PC-9 (cell line): ENCODE results near the gene VTCN1. TPM values are rescaled to one million over a fixed set of nuclear protein-coding genes. Genes with fewer than 3 reads are reported as not detected.
A peak's percentile ranks its signal among the peaks of the same experiment; 100 is the strongest.
"Not testable (repeated sequence)": the region's sequence is repeated elsewhere in the genome, so short reads cannot be mapped to it uniquely, and the experiment has no call there.

ENCODE experiments used
- Bru-seq: library from RNA; stranded (reverse); fragments of 400-500 nt; gene quantifications from one replicate; lab custom pipeline; 2021; lab: Mats Ljungman, UMichigan
- BruChase-seq, 2 experiments: library from RNA; stranded (reverse); fragments of 400-500 nt; gene quantifications; one replicate each; lab custom pipeline; 2021; lab: Mats Ljungman, UMichigan
- BruUV-seq: library from RNA; stranded (reverse); fragments of 400-500 nt; replicated peaks from 2 replicates; lab custom pipeline; 2021; lab: Mats Ljungman, UMichigan
- CTCF ChIA-PET: fragments of 300-600 bp; sonication (Branson Sonifier 250); formaldehyde crosslinking; loops from one replicate; lab custom pipeline; 2022; ENCODE audit warnings: antibody characterized with exemption; lab: Charles Lee
- POLR2A ChIA-PET: fragments of 300-600 bp; sonication (Branson Sonifier 250); formaldehyde crosslinking; loops from one replicate; lab custom pipeline; 2022; ENCODE audit warnings: antibody characterized with exemption; ENCODE audit not compliant: unreplicated experiment; lab: Charles Lee
- DNase-seq, 2 experiments: peaks; one replicate each; pipeline versions ENCODE4 v3.0.0 to v3.0.0-alpha.2; 2015 to 2022; ENCODE audit warnings: mixed read lengths in 1 of 2
- H2AFZ ChIP-seq: fragments of 200-600 bp; sonication (generic); 2 replicates; pipeline ENCODE4 v1.8.1; 2017; ENCODE audit warnings: antibody characterized with exemption
- H3F3A ChIP-seq: fragments of 200-600 bp; sonication (generic); 2 replicates; pipeline ENCODE4 v1.8.1; 2017; ENCODE audit warnings: antibody characterized with exemption, mild to moderate bottlenecking, low read depth; ENCODE audit not compliant: insufficient read depth
- H3K27ac ChIP-seq: fragments of 200-600 bp; sonication (generic); 2 replicates; pipeline ENCODE4 v1.6.1; 2016; ENCODE audit warnings: mixed run types
- H3K27me3 ChIP-seq: fragments of 200-600 bp; sonication (generic); 2 replicates; pipeline ENCODE4 v1.6.1; 2016; ENCODE audit warnings: low read depth, mixed run types; ENCODE audit not compliant: insufficient read depth
- H3K36me3 ChIP-seq: fragments of 200-600 bp; sonication (generic); 2 replicates; pipeline ENCODE4 v1.6.1; 2016; ENCODE audit warnings: low read depth, mixed run types
- H3K4me1 ChIP-seq: fragments of 200-600 bp; sonication (generic); replicated peaks from 2 replicates; pipeline ENCODE4 v1.6.1; 2016; ENCODE audit warnings: mixed run types; ENCODE audit not compliant: insufficient read depth
- H3K4me2 ChIP-seq: fragments of 200-600 bp; sonication (generic); 2 replicates; pipeline ENCODE4 v1.6.1; 2017; ENCODE audit warnings: mixed run types
- H3K4me3 ChIP-seq: fragments of 200-600 bp; sonication (generic); 2 replicates; pipeline ENCODE4 v1.6.1; 2016; ENCODE audit warnings: mixed run types
- H3K79me2 ChIP-seq: fragments of 200-600 bp; sonication (generic); 2 replicates; pipeline ENCODE4 v1.6.1; 2017; ENCODE audit warnings: low read depth, mixed run types
- H3K9me2 ChIP-seq: fragments of 200-600 bp; sonication (generic); 2 replicates; pipeline ENCODE4 v1.8.1; 2017; ENCODE audit warnings: mild to moderate bottlenecking; ENCODE audit not compliant: insufficient read depth
- H3K9me3 ChIP-seq: fragments of 200-600 bp; sonication (generic); 2 replicates; pipeline ENCODE4 v1.8.1; 2016; ENCODE audit warnings: low read depth; ENCODE audit not compliant: insufficient read depth
- H4K20me1 ChIP-seq: fragments of 200-600 bp; sonication (generic); 2 replicates; pipeline ENCODE4 v1.8.1; 2017; ENCODE audit not compliant: insufficient read depth
- EZH2 ChIP-seq: fragments of 200-600 bp; sonication (generic); IDR thresholded peaks from 2 replicates; pipeline ENCODE4 v1.8.0; 2017; ENCODE audit warnings: antibody characterized with exemption, low read depth
- intact Hi-C: fragments of 100-400 bp; cut with micrococcal nuclease; formaldehyde crosslinking; loops from one replicate; pipeline ENCODE4 v1.10.0; 2022; ENCODE audit not compliant: unreplicated experiment
- long read RNA-seq: library from polyadenylated mRNA; stranded (forward); transcript quantifications from one replicate; pipeline ENCODE4 v2.0.0, GENCODE V29; 2022
- total RNA-seq: library from RNA; stranded (reverse); gene quantifications from 2 replicates; pipeline ENCODE4 v1.2.3, GENCODE V29; 2021
- TF ChIP-seq, protein P1 (sequence below): fragments of 200-600 bp; sonication (generic); conservative IDR thresholded peaks from 2 replicates; pipeline ENCODE4 v1.6.1; 2017; ENCODE audit warnings: mixed run types, antibody characterized with exemption, mild to moderate bottlenecking, moderate library complexity

VTCN1 gene, protein sequence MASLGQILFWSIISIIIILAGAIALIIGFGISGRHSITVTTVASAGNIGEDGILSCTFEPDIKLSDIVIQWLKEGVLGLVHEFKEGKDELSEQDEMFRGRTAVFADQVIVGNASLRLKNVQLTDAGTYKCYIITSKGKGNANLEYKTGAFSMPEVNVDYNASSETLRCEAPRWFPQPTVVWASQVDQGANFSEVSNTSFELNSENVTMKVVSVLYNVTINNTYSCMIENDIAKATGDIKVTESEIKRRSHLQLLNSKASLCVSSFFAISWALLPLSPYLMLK
- total RNA-seq (3.6 and 5.0 TPM in 2 replicates), Bru-seq, nascent RNA (percentile 39 among the genes with signal in this experiment), BruChase-seq, experiment 1, labeled RNA remaining after a 2-hour chase (percentile 46 among the genes with signal in this experiment), BruChase-seq, experiment 2, labeled RNA remaining after a 6-hour chase (percentile 34 among the genes with signal in this experiment)
- long read RNA-seq, transcript VTCN1-203 (6 exons, 2,612 nt): major isoform, 8 of 13 reads
- long read RNA-seq, partial matches to known transcripts: 3 of 13 reads
- long read RNA-seq, other reads (novel, unspliced or antisense): 1 of 13 reads

DNA sequence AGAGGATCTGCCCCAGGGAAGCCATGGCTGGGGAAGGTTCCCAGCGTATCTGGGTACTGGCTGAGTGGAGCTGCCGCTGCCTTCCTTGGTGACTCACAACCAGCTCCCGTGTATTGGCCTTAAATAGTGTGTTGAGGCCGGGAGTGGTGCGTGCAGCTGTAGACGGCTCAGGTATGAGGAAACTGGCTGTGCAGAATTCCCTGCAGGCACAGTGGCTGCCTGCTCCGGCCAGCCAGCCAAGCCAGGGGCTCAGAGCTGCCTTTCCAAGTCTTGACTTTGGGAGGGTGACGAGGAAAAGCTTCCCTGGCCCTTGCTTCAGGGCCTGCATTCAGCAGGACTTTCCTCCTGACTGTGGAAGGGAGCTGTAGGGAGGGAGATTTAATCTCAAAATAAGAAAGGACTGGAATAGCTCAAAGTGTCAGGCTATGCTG lies at the start of gene VTCN1:
VTCN1 (minus strand) TSS at position 97 of the 431 bp plus-strand sequence; CDS start at position 25, 72 bp downstream.
- intact Hi-C loops: loop anchor here (1.0 to 2.0 kb wide), 2 partner anchors 60 to 64 kb away; no protein-coding TSS in a partner anchor
- Histone ChIP-seq H3K4me2 (peak within 1 kb of the TSS; percentile 71), H3K9me2 (no peaks in the 10 kb centered on the region), H3K27ac (peak within 1 kb of the TSS; percentile 64), H3K36me3 (no peaks in the 10 kb centered on the region), H3K9me3 (no peaks in the 10 kb centered on the region), H3F3A (peaks cover 9% of the 10 kb centered on the region; the same call in 1 of the 2 replicates), H4K20me1 (no peaks in the 10 kb centered on the region), H2AFZ (no peak within 1 kb of the TSS), H3K4me3 (peak within 1 kb of the TSS; percentile 22; the same call in 1 of the 2 replicates), H3K4me1 (peaks cover 35% of the 10 kb centered on the region), H3K27me3 (no peaks in the 10 kb centered on the region), H3K79me2 (no peaks in the 10 kb centered on the region)
- TF ChIP-seq EZH2: no peak
- TF ChIP-seq, protein P1, sequence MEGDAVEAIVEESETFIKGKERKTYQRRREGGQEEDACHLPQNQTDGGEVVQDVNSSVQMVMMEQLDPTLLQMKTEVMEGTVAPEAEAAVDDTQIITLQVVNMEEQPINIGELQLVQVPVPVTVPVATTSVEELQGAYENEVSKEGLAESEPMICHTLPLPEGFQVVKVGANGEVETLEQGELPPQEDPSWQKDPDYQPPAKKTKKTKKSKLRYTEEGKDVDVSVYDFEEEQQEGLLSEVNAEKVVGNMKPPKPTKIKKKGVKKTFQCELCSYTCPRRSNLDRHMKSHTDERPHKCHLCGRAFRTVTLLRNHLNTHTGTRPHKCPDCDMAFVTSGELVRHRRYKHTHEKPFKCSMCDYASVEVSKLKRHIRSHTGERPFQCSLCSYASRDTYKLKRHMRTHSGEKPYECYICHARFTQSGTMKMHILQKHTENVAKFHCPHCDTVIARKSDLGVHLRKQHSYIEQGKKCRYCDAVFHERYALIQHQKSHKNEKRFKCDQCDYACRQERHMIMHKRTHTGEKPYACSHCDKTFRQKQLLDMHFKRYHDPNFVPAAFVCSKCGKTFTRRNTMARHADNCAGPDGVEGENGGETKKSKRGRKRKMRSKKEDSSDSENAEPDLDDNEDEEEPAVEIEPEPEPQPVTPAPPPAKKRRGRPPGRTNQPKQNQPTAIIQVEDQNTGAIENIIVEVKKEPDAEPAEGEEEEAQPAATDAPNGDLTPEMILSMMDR: no peak
- ChIA-PET POLR2A (interaction anchor here (0.5 to 1.1 kb wide), 6 partner anchors 24 to 446 kb away, joined by 3 to 7 read pairs (median 4); partner anchors contain the start of gene MAN1A2), CTCF (interaction anchor here (0.7 to 1.1 kb wide), 2 partner anchors 74 to 140 kb away, joined by 3 read pairs; no protein-coding TSS in a partner anchor)
- BruUV-seq: no TSS peak
- peak; percentile 91 to 98 for DNase-seq

DNA sequence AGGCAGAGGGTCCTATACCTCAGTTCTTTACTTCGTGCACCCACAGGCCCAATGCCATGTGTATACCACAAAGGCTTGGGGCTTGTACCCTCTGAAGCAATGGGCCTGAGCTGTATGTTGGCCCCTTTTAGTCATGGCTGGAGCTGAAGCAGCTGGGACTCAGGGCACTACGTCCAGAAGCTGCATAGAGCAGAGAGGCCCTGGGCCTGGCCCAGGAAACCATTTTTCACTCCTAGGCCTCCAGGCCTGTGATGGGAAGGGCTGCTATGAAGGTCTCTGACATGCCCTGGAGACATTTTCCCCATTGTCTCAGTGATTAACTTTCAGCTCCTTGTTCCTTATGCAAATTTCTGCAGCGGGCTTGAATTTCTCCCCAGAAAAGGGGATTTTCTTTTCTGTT lies 48.1 kb upstream of the VTCN1 start:
- ChIA-PET CTCF (no interaction called here), POLR2A (no interaction called here)
- no peaks in the 10 kb centered on the region for H3K4me1 ChIP-seq
- no TSS peak for BruUV-seq
- DNase-seq: no peak
- no peaks in the 10 kb centered on the region for H3K79me2 ChIP-seq
- no peaks in the 10 kb centered on the region for H3F3A ChIP-seq
- intact Hi-C loops: no loop called here
- no peaks in the 10 kb centered on the region for H3K9me2 ChIP-seq
- no peaks in the 10 kb centered on the region for H3K9me3 ChIP-seq
- no peak overlapping the region for H2AFZ ChIP-seq
- no peak overlapping the region for H3K4me2 ChIP-seq
- no peak overlapping the region for H3K27ac ChIP-seq
- TF ChIP-seq, protein P1: no peak
- no peak for TF ChIP-seq EZH2
- H3K4me3 ChIP-seq: no peak overlapping the region
- H3K27me3 ChIP-seq: no peaks in the 10 kb centered on the region
- H4K20me1 ChIP-seq: no peaks in the 10 kb centered on the region
- no peaks in the 10 kb centered on the region for H3K36me3 ChIP-seq

DNA sequence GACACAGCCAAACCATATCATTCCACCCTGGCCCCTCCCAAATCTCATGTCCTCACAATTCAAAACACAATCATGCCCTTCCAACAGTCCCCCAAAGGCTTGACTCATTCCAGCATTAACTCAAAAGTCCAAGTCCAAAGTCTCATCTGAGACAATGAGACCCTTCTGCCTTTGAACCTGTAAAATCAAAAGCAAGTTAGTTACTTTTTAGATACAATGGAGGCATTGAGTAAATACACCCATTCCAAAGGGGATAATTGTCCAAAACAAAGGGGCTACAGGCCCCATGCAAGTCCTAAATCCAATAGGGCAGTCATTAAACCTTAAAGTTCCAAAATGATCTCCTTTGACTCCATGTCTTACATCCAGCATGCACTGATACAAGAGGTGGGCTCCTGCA lies 47.3 kb upstream of the VTCN1 start:
- H3K9me3 ChIP-seq, H3K4me3 ChIP-seq, H3K27me3 ChIP-seq, DNase-seq, H3K79me2 ChIP-seq, H2AFZ ChIP-seq, H3K9me2 ChIP-seq, H3K36me3 ChIP-seq, H3K4me2 ChIP-seq, H3F3A ChIP-seq, BruUV-seq, CTCF ChIA-PET, H4K20me1 ChIP-seq, H3K4me1 ChIP-seq, POLR2A ChIA-PET, intact Hi-C loops, H3K27ac ChIP-seq: not testable (repeated sequence)
